Memory B cell (primary cell): Measurements from ENCODE around the gene IRF8.

Source experiments
- ATAC-seq: fragments of 150-1000 bp; cut with Tn5 transposase; 2 replicates; pipeline ENCODE4 v1.10.0; 2021; ENCODE audit warnings: low read depth, mild to moderate bottlenecking, moderate library complexity
- DNase-seq, 2 donors: peaks; one replicate each; pipeline ENCODE4 v3.0.0; 2022; ENCODE audit warnings: low spot score in 2 of 2
- H3K27ac Mint-ChIP-seq: one replicate; pipeline ENCODE4 v1.8.0; 2022; ENCODE audit warnings: mild to moderate bottlenecking, moderate library complexity, mixed read lengths
- H3K27me3 Mint-ChIP-seq: one replicate; pipeline ENCODE4 v1.8.0; 2022; ENCODE audit warnings: mixed read lengths
- H3K36me3 Mint-ChIP-seq: one replicate; pipeline ENCODE4 v1.8.0; 2022; ENCODE audit warnings: mild to moderate bottlenecking, mixed read lengths
- H3K4me1 Mint-ChIP-seq: one replicate; pipeline ENCODE4 v1.8.0; 2022; ENCODE audit warnings: mixed read lengths
- H3K4me3 Mint-ChIP-seq: one replicate; pipeline ENCODE4 v1.8.0; 2022; ENCODE audit warnings: mild to moderate bottlenecking, moderate library complexity, mixed read lengths
- H3K9me3 Mint-ChIP-seq: one replicate; pipeline ENCODE4 v1.8.0; 2022; ENCODE audit warnings: mixed read lengths

IRF8 gene

GRCh38 chr16:85948616-85949265 is 49.8 kb downstream of the IRF8 start:
- H3K4me1 Mint-ChIP-seq, result peaks cover 50% of the 10 kb centered on the region
- H3K27ac Mint-ChIP-seq, result peak overlapping the region; percentile 89
- peak overlapping the region; percentile 83 for H3K4me3 Mint-ChIP-seq
- no peaks in the 10 kb centered on the region for H3K9me3 Mint-ChIP-seq
- no peaks in the 10 kb centered on the region for H3K27me3 Mint-ChIP-seq
- DNase-seq (no peak), ATAC-seq (no peak)
- no peaks in the 10 kb centered on the region for H3K36me3 Mint-ChIP-seq

- no peak for ATAC-seq
- peaks cover 43% of the 10 kb centered on the region for H3K4me1 Mint-ChIP-seq
- H3K36me3 Mint-ChIP-seq, result no peaks in the 10 kb centered on the region
Observed at GRCh38 chr16:85950136-85950918, 51.4 kb downstream of the IRF8 start.

GRCh38 chr16:85952197-85952596 is 53.2 kb downstream of the IRF8 start:
- Mint-ChIP-seq H3K36me3 (no peaks in the 10 kb centered on the region), H3K4me1 (peaks cover 41% of the 10 kb centered on the region)

More at GRCh38 chr16:85950136-85950918, 51.4 kb downstream of the IRF8 start:
- Mint-ChIP-seq H3K27me3 (no peaks in the 10 kb centered on the region), H3K4me3 (peak overlapping the region; percentile 28), H3K27ac (peak overlapping the region; percentile 77), H3K9me3 (no peaks in the 10 kb centered on the region)
- no peak for DNase-seq

GRCh38 chr16:85952811-85953210 is 53.8 kb downstream of the IRF8 start:
- no peak for DNase-seq
- Mint-ChIP-seq H3K4me3 (no peak overlapping the region), H3K9me3 (no peaks in the 10 kb centered on the region), H3K27me3 (no peaks in the 10 kb centered on the region), H3K36me3 (no peaks in the 10 kb centered on the region), H3K27ac (no peak overlapping the region), H3K4me1 (peaks cover 38% of the 10 kb centered on the region)
- no peak for ATAC-seq

More at GRCh38 chr16:85952197-85952596, 53.2 kb downstream of the IRF8 start:
- Mint-ChIP-seq H3K9me3 (no peaks in the 10 kb centered on the region), H3K4me3 (no peak overlapping the region), H3K27me3 (no peaks in the 10 kb centered on the region), H3K27ac (no peak overlapping the region)
- no peak for DNase-seq
- no peak for ATAC-seq

GRCh38 chr16:85954927-85955519 is 56.1 kb downstream of the IRF8 start:
- no peaks in the 10 kb centered on the region for H3K27me3 Mint-ChIP-seq
- ATAC-seq (peak; percentile 59), DNase-seq (no peak)
- H3K4me1 Mint-ChIP-seq, result peaks cover 25% of the 10 kb centered on the region
- H3K4me3 Mint-ChIP-seq, result peak overlapping the region; percentile 51
- H3K27ac Mint-ChIP-seq, result peak overlapping the region; percentile 38
- no peaks in the 10 kb centered on the region for H3K9me3 Mint-ChIP-seq
- H3K36me3 Mint-ChIP-seq, result no peaks in the 10 kb centered on the region

GRCh38 chr16:85955566-85955965 is 56.6 kb downstream of the IRF8 start:
- Mint-ChIP-seq H3K36me3 (no peaks in the 10 kb centered on the region), H3K27ac (peak overlapping the region; percentile 38), H3K27me3 (no peaks in the 10 kb centered on the region), H3K4me3 (no peak overlapping the region), H3K4me1 (peaks cover 24% of the 10 kb centered on the region), H3K9me3 (no peaks in the 10 kb centered on the region)
- ATAC-seq (peak; percentile 59), DNase-seq (no peak)

GRCh38 chr16:85956426-85956825 is 57.5 kb downstream of the IRF8 start:
- peaks cover 18% of the 10 kb centered on the region for H3K4me1 Mint-ChIP-seq
- peak overlapping the region; percentile 47 for H3K4me3 Mint-ChIP-seq
- no peaks in the 10 kb centered on the region for H3K36me3 Mint-ChIP-seq
- no peaks in the 10 kb centered on the region for H3K27me3 Mint-ChIP-seq
- DNase-seq (no peak), ATAC-seq (no peak)
- H3K9me3 Mint-ChIP-seq, result no peaks in the 10 kb centered on the region
- H3K27ac Mint-ChIP-seq, result no peak overlapping the region

GRCh38 chr16:85958731-85959130 is 59.8 kb downstream of the IRF8 start:
- Mint-ChIP-seq H3K36me3 (no peaks in the 10 kb centered on the region), H3K9me3 (no peaks in the 10 kb centered on the region), H3K4me1 (peaks cover 20% of the 10 kb centered on the region), H3K27ac (no peak overlapping the region), H3K27me3 (no peaks in the 10 kb centered on the region), H3K4me3 (no peak overlapping the region)
- DNase-seq, result no peak
- no peak for ATAC-seq

- Mint-ChIP-seq H3K27me3 (no peaks in the 10 kb centered on the region), H3K9me3 (no peaks in the 10 kb centered on the region), H3K4me3 (no peak overlapping the region), H3K4me1 (peaks cover 28% of the 10 kb centered on the region), H3K27ac (no peak overlapping the region), H3K36me3 (no peaks in the 10 kb centered on the region)
- DNase-seq (no peak), ATAC-seq (no peak)
Observed at GRCh38 chr16:85959686-85960085, 60.7 kb downstream of the IRF8 start.

GRCh38 chr16:85960486-85961046 is 61.6 kb downstream of the IRF8 start:
- Mint-ChIP-seq H3K4me1 (peaks cover 28% of the 10 kb centered on the region), H3K36me3 (no peaks in the 10 kb centered on the region), H3K27me3 (no peaks in the 10 kb centered on the region), H3K9me3 (no peaks in the 10 kb centered on the region), H3K4me3 (no peak overlapping the region), H3K27ac (no peak overlapping the region)
- DNase-seq, result no peak
- no peak for ATAC-seq

- Mint-ChIP-seq H3K36me3 (no peaks in the 10 kb centered on the region), H3K4me3 (no peak overlapping the region), H3K27ac (no peak overlapping the region), H3K9me3 (peaks cover 3% of the 10 kb centered on the region), H3K4me1 (peaks cover 33% of the 10 kb centered on the region), H3K27me3 (no peaks in the 10 kb centered on the region)
- DNase-seq (no peak), ATAC-seq (no peak)
Observed at GRCh38 chr16:85961988-85962915, 63.3 kb downstream of the IRF8 start.

GRCh38 chr16:85963753-85964285 is 64.9 kb downstream of the IRF8 start:
- Mint-ChIP-seq H3K9me3 (peaks cover 3% of the 10 kb centered on the region), H3K27ac (no peak overlapping the region), H3K36me3 (no peaks in the 10 kb centered on the region), H3K4me3 (no peak overlapping the region), H3K4me1 (peaks cover 44% of the 10 kb centered on the region), H3K27me3 (no peaks in the 10 kb centered on the region)
- ATAC-seq (no peak), DNase-seq (no peak)

GRCh38 chr16:85965125-85965524 is 66.2 kb downstream of the IRF8 start:
- no peaks in the 10 kb centered on the region for H3K27me3 Mint-ChIP-seq
- no peaks in the 10 kb centered on the region for H3K36me3 Mint-ChIP-seq
- peaks cover 3% of the 10 kb centered on the region for H3K9me3 Mint-ChIP-seq
- peaks cover 53% of the 10 kb centered on the region for H3K4me1 Mint-ChIP-seq
- peak overlapping the region; percentile 51 for H3K4me3 Mint-ChIP-seq
- H3K27ac Mint-ChIP-seq, result peak overlapping the region; percentile 89
- peak in 1 of 2 donors; percentile 38 for DNase-seq
- ATAC-seq, result peak; percentile 99
